Liver (tissue), 9 donors: ENCODE results near the gene BRAT1. TPM values are rescaled to one million over a fixed set of nuclear protein-coding genes. Genes with fewer than 3 reads are reported as not detected.
A peak's percentile ranks its signal among the peaks of the same experiment; 100 is the strongest.

Experiments
- DNase-seq: peaks from one replicate; pipeline ENCODE4 v3.0.0-alpha.2; 2017; ENCODE audit warnings: low spot score
- H3K27ac ChIP-seq, 2 donors: one replicate each; pipeline ENCODE4 v1.7.0; 2013; ENCODE audit warnings: inconsistent platforms in 2 of 2, low read length in 2 of 2, control low read depth in 1 of 2, low read depth in 1 of 2, mild to moderate bottlenecking in 1 of 2
- H3K27me3 ChIP-seq, 4 donors: one replicate each; pipeline versions ENCODE4 v1.6.1 to v1.7.0; 2013; ENCODE audit warnings: low read length in 3 of 4, inconsistent platforms in 1 of 4, mild to moderate bottlenecking in 1 of 4, moderate library complexity in 1 of 4; ENCODE audit not compliant: control insufficient read depth in 4 of 4, insufficient read depth in 4 of 4
- H3K36me3 ChIP-seq, 4 donors: one replicate each; pipeline versions ENCODE4 v1.6.1 to v1.7.0; 2013; ENCODE audit warnings: low read length in 3 of 4, mild to moderate bottlenecking in 3 of 4, low read depth in 1 of 4, moderate library complexity in 1 of 4; ENCODE audit not compliant: control insufficient read depth in 4 of 4, insufficient read depth in 3 of 4
- H3K4me1 ChIP-seq, 4 donors: one replicate each; pipeline versions ENCODE4 v1.6.1 to v1.7.0; 2013; ENCODE audit warnings: low read length in 3 of 4, mild to moderate bottlenecking in 3 of 4, moderate library complexity in 1 of 4; ENCODE audit not compliant: control insufficient read depth in 4 of 4, insufficient read depth in 4 of 4
- H3K4me3 ChIP-seq, 3 donors: one replicate each; pipeline versions ENCODE4 v1.6.1 to v1.7.0; 2013; ENCODE audit warnings: low read length in 3 of 3, control low read depth in 1 of 3, low read depth in 1 of 3, mild to moderate bottlenecking in 1 of 3
- H3K9ac ChIP-seq, 2 donors: one replicate each; pipeline ENCODE4 v1.7.0; 2013; ENCODE audit warnings: low read length in 2 of 2, mild to moderate bottlenecking in 2 of 2, moderate library complexity in 2 of 2, control low read depth in 1 of 2, low read depth in 1 of 2
- H3K9me3 ChIP-seq, 4 donors: one replicate each; pipeline versions ENCODE4 v1.6.1 to v1.7.0; 2013; ENCODE audit warnings: low read length in 3 of 4; ENCODE audit not compliant: control insufficient read depth in 4 of 4
- ATF3 ChIP-seq: IDR thresholded peaks from 2 replicates; pipeline ENCODE4 v1.6.1; 2016; ENCODE audit warnings: antibody characterized with exemption
- CTCF ChIP-seq: fragments of 150-350 bp; IDR thresholded peaks from 2 replicates; pipeline ENCODE4 v1.5.1; 2017; ENCODE audit warnings: improper control_type of control experiment, low read depth, low read length; ENCODE audit not compliant: missing input control
- EGR1 ChIP-seq, 2 donors: IDR thresholded peaks; 2 replicates each; pipeline ENCODE4 v1.6.1; 2016 to 2018; ENCODE audit warnings: antibody characterized with exemption in 2 of 2, low read depth in 2 of 2
- GABPA ChIP-seq, 2 donors: IDR thresholded peaks in 1 of 2; conservative IDR thresholded peaks in 1 of 2; 2 replicates each; pipeline ENCODE4 v1.6.1; 2016; ENCODE audit warnings: antibody characterized with exemption in 2 of 2, mild to moderate bottlenecking in 1 of 2, moderate library complexity in 1 of 2
- HNF4A ChIP-seq, 2 donors: conservative IDR thresholded peaks; 2 replicates each; pipeline ENCODE4 v1.6.1; 2016; ENCODE audit warnings: antibody characterized with exemption in 2 of 2, mild to moderate bottlenecking in 2 of 2
- HNF4G ChIP-seq: IDR thresholded peaks from 2 replicates; pipeline ENCODE4 v1.6.1; 2016; ENCODE audit warnings: antibody characterized with exemption
- JUND ChIP-seq, 2 donors: IDR thresholded peaks; 2 replicates each; pipeline ENCODE4 v1.6.1; 2016; ENCODE audit warnings: antibody characterized with exemption in 2 of 2
- NR2F2 ChIP-seq: IDR thresholded peaks from 2 replicates; pipeline ENCODE4 v1.6.1; 2016; ENCODE audit warnings: antibody characterized with exemption
- RXRA ChIP-seq, 2 donors: IDR thresholded peaks; 2 replicates each; pipeline ENCODE4 v1.6.1; 2017 to 2018; ENCODE audit warnings: antibody characterized with exemption in 2 of 2, mild to moderate bottlenecking in 1 of 2
- SP1 ChIP-seq: IDR thresholded peaks from 2 replicates; pipeline ENCODE4 v1.6.1; 2018; ENCODE audit warnings: antibody characterized with exemption, mild to moderate bottlenecking
- TAF1 ChIP-seq: conservative IDR thresholded peaks from 2 replicates; pipeline ENCODE4 v1.6.1; 2016; ENCODE audit warnings: antibody characterized with exemption, mild to moderate bottlenecking
- YY1 ChIP-seq: IDR thresholded peaks from 2 replicates; pipeline ENCODE4 v1.6.1; 2016; ENCODE audit warnings: antibody characterized with exemption, mild to moderate bottlenecking
- WGBS: extraction: QIAGEN DNeasy Blood & Tissue Kit; methylation state at CpG from one replicate; pipeline ENCODE4 v1.1.7; 2013; 5-methylcytosine and 5-hydroxymethylcytosine counted together
- polyA plus RNA-seq, 2 donors: library from polyadenylated mRNA; stranded (reverse) in 1 of 2; unstranded in 1 of 2; fragments of 200-250 nt in 1 of 2; fragments of >200 nt in 1 of 2; fragmentation: Nextera tagmentation in 1 of 2; extraction: Ambion mirVana in 1 of 2; gene quantifications; one replicate each; pipeline versions ENCODE4 v1.2.1 to v1.2.3, GENCODE V29; 2013 to 2015
- total RNA-seq, 2 donors: library from RNA; depleted of rRNA; stranded (reverse); fragments of >200 nt; gene quantifications; one replicate each; pipeline ENCODE4 v1.2.3, GENCODE V29; 2014
- TF ChIP-seq, protein P1 (sequence below): IDR thresholded peaks from 2 replicates; pipeline ENCODE4 v1.6.1; 2016; ENCODE audit warnings: antibody characterized with exemption
- donor health status: healthy.
- donor health status: healthy.
- donor health status: healthy.
- donor health status: healthy.
- donor health status: healthy.

BRAT1 gene
- total and polyA plus RNA-seq, 4 donors, result 10.0 to 20.7 (median 16.7) TPM

DNA sequence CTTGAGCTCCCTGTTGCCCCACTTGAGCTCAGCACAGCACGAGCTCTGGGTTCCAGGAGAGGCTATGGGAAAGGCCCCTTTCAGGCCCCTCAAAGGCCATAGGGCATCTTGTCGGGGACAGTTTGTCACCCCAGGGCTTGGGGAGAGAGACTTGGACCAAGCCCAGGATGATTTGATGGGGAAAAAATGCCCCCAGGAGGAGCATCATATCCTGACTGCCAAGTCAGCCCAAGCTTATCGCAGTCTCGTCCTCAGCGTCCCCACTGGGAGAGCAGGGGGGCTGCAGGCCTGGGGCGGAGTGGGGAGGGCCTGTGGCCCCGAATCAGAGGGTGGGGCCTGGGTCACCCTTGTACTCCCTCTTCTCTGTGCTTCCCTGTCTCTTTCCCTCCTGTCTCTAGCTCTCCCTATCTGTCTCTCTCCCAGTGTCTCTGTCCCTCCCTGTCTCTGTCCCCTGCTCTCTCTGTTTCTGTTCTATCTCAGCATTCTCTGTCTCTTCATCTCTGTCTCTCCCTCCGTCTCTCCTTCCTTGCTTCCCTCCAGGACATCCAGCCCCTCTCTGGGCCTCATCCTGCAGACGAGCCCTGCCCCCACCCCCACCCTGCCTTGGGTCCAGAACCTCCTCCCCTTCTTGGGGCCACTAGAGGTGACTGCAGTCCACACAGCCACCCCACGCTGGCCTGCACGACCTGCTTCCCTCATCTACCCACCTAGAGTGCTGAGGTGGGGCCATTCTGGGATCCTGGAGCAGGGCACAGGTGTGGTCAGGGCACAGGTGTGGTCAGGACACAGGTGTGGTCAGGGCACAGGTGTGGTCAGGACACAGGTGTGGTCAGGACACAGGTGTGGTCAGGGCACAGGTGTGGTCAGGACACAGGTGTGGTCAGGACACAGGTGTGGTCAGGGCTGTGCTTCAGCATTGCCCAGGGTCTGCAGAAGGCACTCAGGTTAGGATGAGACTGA is 61.8 kb downstream of the BRAT1 start:
- peaks cover 0 to 4% (median 0%) of the 10 kb centered on the region in 4 donors for H3K4me1 ChIP-seq
- H3K27ac ChIP-seq, result no peak overlapping the region
- 57% methylated on average over 11 of the region's 11 CpGs for WGBS

GRCh38 chr7:2492038-2492437 is 63.3 kb downstream of the BRAT1 start:
- Histone ChIP-seq H3K9ac (no peak overlapping the region), H3K4me3 (no peak overlapping the region), H3K27me3 (no peaks in the 10 kb centered on the region), H3K4me1 (peaks cover 0 to 7% (median 0%) of the 10 kb centered on the region in 4 donors), H3K9me3 (no peaks in the 10 kb centered on the region), H3K27ac (no peak overlapping the region), H3K36me3 (no peaks in the 10 kb centered on the region)
- TF ChIP-seq SP1 (no peak), TAF1 (no peak), YY1 (no peak), ATF3 (no peak), HNF4G (no peak), JUND (IDR thresholded peaks at IDR 0.05) (no peak), EGR1 (IDR thresholded peaks at IDR 0.05; ENCODE audit: low read depth in 2 of 2) (no peak), RXRA (IDR thresholded peaks at IDR 0.05) (no peak)
- TF ChIP-seq, protein P1, sequence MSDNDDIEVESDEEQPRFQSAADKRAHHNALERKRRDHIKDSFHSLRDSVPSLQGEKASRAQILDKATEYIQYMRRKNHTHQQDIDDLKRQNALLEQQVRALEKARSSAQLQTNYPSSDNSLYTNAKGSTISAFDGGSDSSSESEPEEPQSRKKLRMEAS, result no peak
- 96% methylated on average over 2 of the region's 2 CpGs for WGBS
- no peak for DNase-seq

More for the DNA sequence above, 61.8 kb downstream of the BRAT1 start:
- no peak for DNase-seq
- Histone ChIP-seq H3K9ac (no peak overlapping the region), H3K27me3 (no peaks in the 10 kb centered on the region), H3K9me3 (no peaks in the 10 kb centered on the region), H3K36me3 (no peaks in the 10 kb centered on the region), H3K4me3 (no peak overlapping the region)
- TF ChIP-seq RXRA (IDR thresholded peaks at IDR 0.05) (peak in 1 of 2 donors; percentile 23), HNF4A (conservative IDR thresholded peaks at IDR 0.05) (no peak), NR2F2 (peak; percentile 53), TAF1 (no peak)
- TF ChIP-seq, protein P1, result no peak

- H3K4me1 ChIP-seq, result peaks cover 0 to 7% (median 0%) of the 10 kb centered on the region in 4 donors
- no peak overlapping the region for H3K9ac ChIP-seq
- no peak for DNase-seq
- no peak overlapping the region for H3K4me3 ChIP-seq
- TF ChIP-seq, protein P1, result no peak
- WGBS, result 67% methylated on average over 13 of the region's 13 CpGs
- H3K9me3 ChIP-seq, result no peaks in the 10 kb centered on the region
- H3K36me3 ChIP-seq, result no peaks in the 10 kb centered on the region
- no peaks in the 10 kb centered on the region for H3K27me3 ChIP-seq
- no peak overlapping the region for H3K27ac ChIP-seq
Measured at GRCh38 chr7:2490181-2490651, 65.1 kb downstream of the BRAT1 start.

DNA sequence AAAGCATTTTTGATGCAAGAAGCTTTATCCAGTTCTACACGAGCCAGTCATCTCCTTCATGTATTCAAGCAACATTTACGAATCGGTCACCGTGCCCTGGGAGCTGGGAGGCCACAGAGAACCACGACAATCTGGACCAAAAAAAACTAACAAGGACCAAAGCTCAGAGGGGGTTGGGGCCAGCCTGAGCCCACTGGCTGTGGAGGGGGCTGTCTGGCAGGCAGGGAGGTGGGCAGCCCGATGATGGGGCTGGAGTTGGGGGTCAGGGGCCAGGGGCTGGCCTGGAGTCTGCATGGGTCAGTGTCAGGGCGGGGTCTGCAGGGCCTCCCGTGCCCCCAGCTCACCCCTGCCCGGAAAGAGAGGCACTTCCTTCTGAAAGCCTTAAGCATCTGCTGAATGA is 66.6 kb downstream of the BRAT1 start:
- Histone ChIP-seq H3K27me3 (no peaks in the 10 kb centered on the region), H3K27ac (no peak overlapping the region), H3K4me3 (no peak overlapping the region), H3K36me3 (no peaks in the 10 kb centered on the region), H3K9ac (no peak overlapping the region), H3K4me1 (peaks cover 0 to 7% (median 0%) of the 10 kb centered on the region in 4 donors), H3K9me3 (no peaks in the 10 kb centered on the region)
- DNase-seq, result no peak
- WGBS, result 44% methylated on average over 9 of the region's 9 CpGs
- TF ChIP-seq, protein P1, result no peak
- no peak for TF ChIP-seq HNF4G
- no peak for TF ChIP-seq CTCF
- TF ChIP-seq SP1, result no peak
- TF ChIP-seq JUND (IDR thresholded peaks at IDR 0.05), result no peak
- no peak for TF ChIP-seq ATF3
- TF ChIP-seq GABPA (IDR thresholded peaks at IDR 0.05 in 1 of 2, conservative IDR thresholded peaks at IDR 0.05 in 1 of 2), result no peak
- no peak for TF ChIP-seq EGR1 (IDR thresholded peaks at IDR 0.05; ENCODE audit: low read depth in 2 of 2)
- no peak for TF ChIP-seq NR2F2
